Naive thymus-derived CD8-positive, alpha-beta T cell (primary cell): Measurements from ENCODE around the gene NEURL1B. TPM values are rescaled to one million over a fixed set of nuclear protein-coding genes. Genes with fewer than 3 reads are reported as not detected.

Source experiments
- ATAC-seq, 2 donors: fragments of 150-1000 bp; cut with Tn5 transposase in 1 of 2; sonication (Bioruptor Pico), chemical (Tn5 transposase) in 1 of 2; 1 replicate in 1 of 2; 2 replicates in 1 of 2; pipeline ENCODE4 v1.10.0; 2021; ENCODE audit warnings: mild to moderate bottlenecking in 2 of 2, moderate library complexity in 2 of 2
- POLR2A ChIA-PET: fragments of 350-600 bp; sonication (Branson Sonifier 250); formaldehyde crosslinking; loops from one replicate; lab custom pipeline; 2021; ENCODE audit warnings: antibody characterized with exemption; lab: Charles Lee
- DNase-seq, 10 donors: peaks; one replicate each; pipeline versions ENCODE4 v3.0.0 to v3.0.0-alpha.2; 2020 to 2022
- H3K27ac Mint-ChIP-seq, 10 donors: one replicate each; pipeline ENCODE4 v1.8.0; 2020 to 2022; ENCODE audit warnings: mild to moderate bottlenecking in 10 of 10, mixed read lengths in 10 of 10, moderate library complexity in 4 of 10, inconsistent platforms in 1 of 10
- H3K27me3 Mint-ChIP-seq, 5 donors: one replicate each; pipeline ENCODE4 v1.8.0; 2021 to 2022; ENCODE audit warnings: mixed read lengths in 5 of 5
- H3K36me3 Mint-ChIP-seq, 3 donors: one replicate each; pipeline ENCODE4 v1.8.0; 2020 to 2022; ENCODE audit warnings: mixed read lengths in 3 of 3, mild to moderate bottlenecking in 2 of 3, inconsistent platforms in 1 of 3
- H3K4me1 Mint-ChIP-seq, 4 donors: one replicate each; pipeline ENCODE4 v1.8.0; 2021 to 2022; ENCODE audit warnings: mixed read lengths in 4 of 4
- H3K4me3 Mint-ChIP-seq, 10 donors: one replicate each; pipeline ENCODE4 v1.8.0; 2020 to 2022; ENCODE audit warnings: mild to moderate bottlenecking in 10 of 10, mixed read lengths in 10 of 10, moderate library complexity in 6 of 10, inconsistent platforms in 1 of 10
- H3K9me3 Mint-ChIP-seq, 9 donors: one replicate each; pipeline ENCODE4 v1.8.0; 2020 to 2022; ENCODE audit warnings: mixed read lengths in 9 of 9, mild to moderate bottlenecking in 3 of 9, inconsistent platforms in 1 of 9, moderate library complexity in 1 of 9
- polyA plus RNA-seq, 3 donors: library from polyadenylated mRNA; unstranded; fragments of 300-500 nt; fragmentation: Illumina TruSeq; gene quantifications; one replicate each; pipeline ENCODE4 v1.2.3, GENCODE V29; 2021
- total RNA-seq, 8 experiments: library from RNA in 2 of 8; stranded (reverse) in 2 of 8; gene quantifications; one replicate each; pipeline ENCODE4 v1.2.3 and lab custom pipeline; 2021 to 2026

NEURL1B gene
- total and polyA plus RNA-seq, 5 experiments from 2014 or later = 0.06 to 0.49 (median 0.38) TPM; not detected in 2

DNA sequence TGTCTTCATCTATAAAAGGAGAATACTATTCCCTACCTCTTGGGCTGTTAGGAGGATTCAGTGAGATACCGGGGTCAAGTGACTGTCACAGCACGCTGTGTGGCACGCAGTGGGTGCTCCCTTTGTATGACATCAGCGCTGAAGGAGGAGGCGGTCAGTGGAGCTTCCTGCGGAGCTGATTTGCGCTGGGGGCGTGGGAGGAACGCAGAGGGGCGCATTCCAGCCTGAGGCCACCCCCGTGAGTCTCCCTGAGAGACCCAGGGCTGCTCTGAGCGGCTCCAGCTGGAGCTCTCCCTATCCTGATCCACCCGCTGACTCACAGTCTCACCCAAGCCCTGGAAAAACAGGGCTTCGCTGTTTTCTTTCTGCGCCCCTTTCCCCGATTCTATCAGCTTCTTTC lies 24.3 kb upstream of the NEURL1B start:
- Mint-ChIP-seq H3K9me3 (peaks cover 0 to 15% (median 2%) of the 10 kb centered on the region in 9 donors), H3K27me3 (no peaks in the 10 kb centered on the region), H3K4me1 (peaks cover 0 to 6% (median 0%) of the 10 kb centered on the region in 4 donors), H3K4me3 (no peak overlapping the region), H3K36me3 (no peaks in the 10 kb centered on the region), H3K27ac (no peak overlapping the region)
- POLR2A ChIA-PET = no interaction called here
- DNase-seq = no peak
- no peak for ATAC-seq

DNA sequence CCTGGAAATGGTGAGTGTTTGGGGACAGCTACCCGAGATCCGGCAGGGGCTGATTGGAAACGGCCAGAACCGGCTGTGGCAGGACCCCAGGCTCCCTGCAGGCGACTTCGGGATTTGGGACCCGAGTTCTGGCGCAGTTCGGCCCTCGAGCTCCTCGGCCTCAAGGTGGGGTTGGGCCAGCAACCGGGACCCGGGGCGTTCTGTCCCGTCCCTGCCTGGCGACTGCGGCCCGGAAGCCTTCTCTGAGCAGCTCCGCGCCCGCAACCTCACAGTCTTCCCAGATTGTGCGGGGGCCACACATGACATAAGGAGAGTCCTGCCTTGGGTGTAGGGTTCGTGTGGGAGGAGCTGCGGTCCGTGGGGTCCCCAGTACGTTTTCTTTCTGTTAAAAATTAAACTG lies 23.2 kb upstream of the NEURL1B start:
- no peak overlapping the region for H3K27ac Mint-ChIP-seq
- no peaks in the 10 kb centered on the region for H3K36me3 Mint-ChIP-seq
- no peaks in the 10 kb centered on the region for H3K27me3 Mint-ChIP-seq
- POLR2A ChIA-PET = no interaction called here
- DNase-seq (no peak), ATAC-seq (no peak)
- peaks cover 0 to 6% (median 0%) of the 10 kb centered on the region in 4 donors for H3K4me1 Mint-ChIP-seq
- H3K9me3 Mint-ChIP-seq = peaks cover 0 to 15% (median 2%) of the 10 kb centered on the region in 9 donors
- no peak overlapping the region for H3K4me3 Mint-ChIP-seq

DNA sequence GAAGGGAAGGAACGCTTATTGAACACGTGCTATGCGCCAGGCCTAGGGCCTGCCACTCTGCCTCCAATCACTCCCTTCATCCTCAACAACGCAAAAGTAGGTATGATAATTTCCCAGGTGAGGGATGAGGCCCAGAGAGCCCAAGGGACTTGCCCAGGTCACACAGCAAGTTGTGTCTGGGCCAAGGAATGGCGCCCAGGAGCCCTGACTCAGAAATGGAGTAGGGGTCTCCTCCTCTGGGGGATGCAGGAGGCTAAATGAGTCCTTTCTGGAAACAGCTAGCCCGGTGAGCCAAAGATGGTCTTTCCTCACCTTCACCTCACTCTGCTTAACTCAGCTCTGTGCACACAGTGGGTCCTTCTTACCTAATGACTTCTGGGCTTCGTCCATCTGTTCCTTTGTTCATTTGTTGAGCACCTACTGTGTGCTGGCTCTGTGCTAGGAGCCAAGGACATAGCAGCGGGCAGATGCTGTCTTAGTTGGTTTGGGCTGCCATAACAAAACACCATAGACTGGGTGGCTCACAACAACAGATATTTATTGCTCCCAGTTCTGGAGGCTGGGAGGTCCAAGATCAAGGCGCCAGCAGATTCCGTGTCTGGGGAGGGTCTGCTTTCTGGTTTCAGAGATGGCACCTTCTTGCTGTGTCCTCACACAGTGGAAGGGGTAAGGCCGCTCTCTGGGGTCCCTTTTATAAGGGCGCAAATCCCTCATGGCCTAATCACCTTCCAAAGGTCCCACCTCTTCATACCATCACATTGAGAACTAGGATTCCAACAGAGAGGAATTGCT lies 22.3 kb upstream of the NEURL1B start:
- H3K27ac Mint-ChIP-seq = no peak overlapping the region
- no peak overlapping the region for H3K4me3 Mint-ChIP-seq
- H3K36me3 Mint-ChIP-seq = no peaks in the 10 kb centered on the region
- peaks cover 0 to 9% (median 0%) of the 10 kb centered on the region in 9 donors for H3K9me3 Mint-ChIP-seq
- POLR2A ChIA-PET = no interaction called here
- no peak for DNase-seq
- H3K4me1 Mint-ChIP-seq = peaks cover 0 to 6% (median 0%) of the 10 kb centered on the region in 4 donors
- no peak for ATAC-seq
- no peaks in the 10 kb centered on the region for H3K27me3 Mint-ChIP-seq

DNA sequence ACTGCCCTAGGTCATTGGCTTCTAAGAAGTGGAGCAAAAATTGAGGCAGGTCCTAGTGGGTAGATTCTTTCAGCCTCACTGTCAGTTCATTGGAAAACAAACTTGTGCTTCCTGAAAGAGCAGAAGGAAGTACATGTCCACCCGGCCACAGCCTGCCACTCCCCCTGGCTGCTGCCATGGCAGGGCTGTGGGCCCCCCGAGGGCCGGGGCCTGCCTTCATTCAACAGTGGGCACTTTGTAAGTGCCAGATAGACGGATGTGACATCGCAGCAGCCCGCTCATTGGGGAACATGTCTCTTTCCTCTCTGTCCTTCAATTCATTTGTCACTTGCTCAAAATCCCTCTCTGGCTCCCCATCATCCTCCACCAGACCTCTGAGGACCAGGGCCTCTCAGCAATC lies 20.6 kb upstream of the NEURL1B start:
- Mint-ChIP-seq H3K4me3 (no peak overlapping the region), H3K36me3 (no peaks in the 10 kb centered on the region), H3K9me3 (no peaks in the 10 kb centered on the region), H3K27me3 (no peaks in the 10 kb centered on the region), H3K4me1 (no peaks in the 10 kb centered on the region), H3K27ac (no peak overlapping the region)
- DNase-seq (no peak), ATAC-seq (no peak)
- POLR2A ChIA-PET = no interaction called here

- peaks cover 0 to 5% (median 0%) of the 10 kb centered on the region in 5 donors for H3K27me3 Mint-ChIP-seq
- no peak for ATAC-seq
- H3K9me3 Mint-ChIP-seq = no peaks in the 10 kb centered on the region
- H3K27ac Mint-ChIP-seq = no peak overlapping the region
- no peaks in the 10 kb centered on the region for H3K4me1 Mint-ChIP-seq
- H3K36me3 Mint-ChIP-seq = no peaks in the 10 kb centered on the region
- H3K4me3 Mint-ChIP-seq = no peak overlapping the region
- no peak for DNase-seq
- POLR2A ChIA-PET = no interaction called here
Observed at GRCh38 chr5:172622091-172623046, 18.7 kb upstream of the NEURL1B start.

DNA sequence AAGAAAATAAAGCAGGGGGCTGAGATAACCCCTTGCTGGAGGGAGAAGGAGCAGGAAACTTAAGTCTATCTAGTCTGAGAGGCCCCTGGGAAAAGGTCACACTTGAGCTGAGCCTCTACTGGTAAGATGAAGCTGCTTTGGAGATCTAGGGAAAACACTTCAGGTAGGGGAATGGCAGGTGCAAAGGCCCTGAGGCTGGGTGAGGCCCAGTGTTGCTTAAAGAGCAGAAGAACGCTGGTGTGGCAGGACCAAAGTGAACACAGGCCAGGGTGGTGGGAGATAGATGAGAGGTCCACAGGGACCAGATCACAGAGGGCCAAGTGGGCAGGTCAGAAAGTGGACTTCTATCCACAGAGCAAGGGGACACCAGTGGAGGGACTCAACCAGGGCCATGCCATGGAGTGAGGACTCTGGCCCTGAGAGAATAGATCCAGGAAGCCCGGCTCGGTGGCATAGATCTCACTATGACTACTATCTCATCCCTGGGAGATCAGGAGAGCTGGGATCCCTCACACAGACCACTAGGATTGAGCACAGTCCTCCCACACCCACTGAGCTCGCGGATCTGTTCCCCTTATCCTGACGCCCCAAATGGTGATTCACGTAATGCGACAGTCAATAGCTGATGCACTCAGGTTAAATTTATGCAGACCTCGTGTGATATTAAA lies 17.6 kb upstream of the NEURL1B start:
- DNase-seq (no peak), ATAC-seq (no peak)
- POLR2A ChIA-PET = no interaction called here
- Mint-ChIP-seq H3K4me3 (no peak overlapping the region), H3K27me3 (peaks cover 0 to 5% (median 0%) of the 10 kb centered on the region in 5 donors), H3K36me3 (no peaks in the 10 kb centered on the region), H3K27ac (no peak overlapping the region), H3K4me1 (no peaks in the 10 kb centered on the region), H3K9me3 (peaks cover 0 to 2% (median 0%) of the 10 kb centered on the region in 9 donors)

GRCh38 chr5:172624083-172624995 lies 16.7 kb upstream of the NEURL1B start:
- no peak overlapping the region for H3K4me3 Mint-ChIP-seq
- H3K4me1 Mint-ChIP-seq = no peaks in the 10 kb centered on the region
- ATAC-seq (no peak), DNase-seq (no peak)
- POLR2A ChIA-PET = no interaction called here
- peaks cover 0 to 2% (median 0%) of the 10 kb centered on the region in 9 donors for H3K9me3 Mint-ChIP-seq
- peaks cover 0 to 5% (median 0%) of the 10 kb centered on the region in 5 donors for H3K27me3 Mint-ChIP-seq
- no peak overlapping the region for H3K27ac Mint-ChIP-seq
- no peaks in the 10 kb centered on the region for H3K36me3 Mint-ChIP-seq

- H3K9me3 Mint-ChIP-seq = peaks cover 0 to 2% (median 0%) of the 10 kb centered on the region in 9 donors
- H3K27ac Mint-ChIP-seq = no peak overlapping the region
- no peak for DNase-seq
- H3K4me3 Mint-ChIP-seq = no peak overlapping the region
- H3K4me1 Mint-ChIP-seq = no peaks in the 10 kb centered on the region
- ATAC-seq = no peak
- POLR2A ChIA-PET = no interaction called here
- no peaks in the 10 kb centered on the region for H3K36me3 Mint-ChIP-seq
- peaks cover 0 to 5% (median 0%) of the 10 kb centered on the region in 5 donors for H3K27me3 Mint-ChIP-seq
Observed at GRCh38 chr5:172624996-172625964, 15.8 kb upstream of the NEURL1B start.

DNA sequence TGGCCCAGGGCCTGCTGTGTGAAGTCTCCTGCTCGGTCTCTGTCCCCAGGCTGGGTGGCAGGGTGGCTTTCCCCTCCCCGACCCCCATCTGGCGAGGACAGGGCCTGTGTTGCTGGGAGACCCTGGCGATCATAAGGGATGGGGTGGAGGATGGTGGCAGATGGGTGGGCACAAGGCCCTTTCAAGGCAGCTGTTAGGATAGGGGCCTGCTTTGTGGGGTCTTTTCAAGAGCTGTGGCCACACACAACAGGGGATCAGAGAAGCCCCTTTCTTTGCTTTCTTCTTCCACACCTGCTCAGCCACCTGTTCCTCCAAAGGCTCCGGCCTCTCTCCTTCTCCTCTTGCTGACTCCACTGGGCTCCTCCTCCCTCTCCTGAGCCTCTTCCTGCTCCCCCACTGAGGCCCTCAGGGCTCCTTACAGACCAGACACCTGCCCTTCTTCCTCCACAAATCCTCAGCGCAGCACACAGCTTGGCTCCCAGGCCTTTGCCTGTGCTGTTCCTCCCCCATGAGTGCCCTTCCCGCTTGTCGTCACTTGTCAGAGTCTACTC lies 15.0 kb upstream of the NEURL1B start:
- peak overlapping the region in 1 of 10 donors; percentile 41 for H3K27ac Mint-ChIP-seq
- no peaks in the 10 kb centered on the region for H3K4me1 Mint-ChIP-seq
- H3K27me3 Mint-ChIP-seq = peaks cover 0 to 5% (median 0%) of the 10 kb centered on the region in 5 donors

GRCh38 chr5:172630082-172630481 lies 11.0 kb upstream of the NEURL1B start:
- peaks cover 0 to 2% (median 0%) of the 10 kb centered on the region in 9 donors for H3K9me3 Mint-ChIP-seq
- peaks cover 0 to 5% (median 0%) of the 10 kb centered on the region in 5 donors for H3K27me3 Mint-ChIP-seq
- H3K4me1 Mint-ChIP-seq = no peaks in the 10 kb centered on the region
- ATAC-seq (no peak), DNase-seq (no peak)
- no peak overlapping the region for H3K4me3 Mint-ChIP-seq
- POLR2A ChIA-PET = no interaction called here
- H3K36me3 Mint-ChIP-seq = no peaks in the 10 kb centered on the region
- H3K27ac Mint-ChIP-seq = no peak overlapping the region

More for the DNA sequence above, 15.0 kb upstream of the NEURL1B start:
- no peaks in the 10 kb centered on the region for H3K36me3 Mint-ChIP-seq
- no peak for DNase-seq
- peaks cover 0 to 2% (median 0%) of the 10 kb centered on the region in 9 donors for H3K9me3 Mint-ChIP-seq
- H3K4me3 Mint-ChIP-seq = no peak overlapping the region
- POLR2A ChIA-PET = no interaction called here
- ATAC-seq = no peak

DNA sequence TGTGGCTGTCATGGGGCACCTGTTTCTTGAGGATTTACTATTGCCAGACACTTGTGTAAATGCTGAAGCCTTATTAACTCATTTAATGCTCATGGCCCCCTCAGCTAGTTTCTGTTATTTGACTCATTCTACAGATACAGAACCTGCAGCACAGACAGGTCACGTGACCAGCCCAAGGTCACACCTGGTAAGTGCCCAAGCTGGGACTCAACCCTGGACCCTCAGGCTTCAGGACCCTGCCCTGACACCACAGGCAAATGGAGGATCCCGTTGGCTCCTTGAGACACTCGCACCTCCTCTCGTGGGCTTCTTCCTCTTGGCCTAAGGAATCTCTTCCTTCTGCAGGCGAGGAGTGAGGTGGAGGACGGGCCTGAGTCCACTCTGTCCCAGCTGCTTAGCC lies 10.6 kb upstream of the NEURL1B start:
- no peak overlapping the region for H3K27ac Mint-ChIP-seq
- H3K9me3 Mint-ChIP-seq = peaks cover 0 to 2% (median 0%) of the 10 kb centered on the region in 9 donors
- peaks cover 0 to 5% (median 0%) of the 10 kb centered on the region in 5 donors for H3K27me3 Mint-ChIP-seq
- no peaks in the 10 kb centered on the region for H3K4me1 Mint-ChIP-seq
- no peaks in the 10 kb centered on the region for H3K36me3 Mint-ChIP-seq
- POLR2A ChIA-PET = no interaction called here
- no peak for ATAC-seq
- DNase-seq = no peak
- no peak overlapping the region for H3K4me3 Mint-ChIP-seq
